Measurements from ENCODE around the gene UGGT1.
"Not testable (repeated sequence)": the region's sequence is repeated elsewhere in the genome, so short reads cannot be mapped to it uniquely, and the experiment has no call there.

UGGT1 gene

DNA sequence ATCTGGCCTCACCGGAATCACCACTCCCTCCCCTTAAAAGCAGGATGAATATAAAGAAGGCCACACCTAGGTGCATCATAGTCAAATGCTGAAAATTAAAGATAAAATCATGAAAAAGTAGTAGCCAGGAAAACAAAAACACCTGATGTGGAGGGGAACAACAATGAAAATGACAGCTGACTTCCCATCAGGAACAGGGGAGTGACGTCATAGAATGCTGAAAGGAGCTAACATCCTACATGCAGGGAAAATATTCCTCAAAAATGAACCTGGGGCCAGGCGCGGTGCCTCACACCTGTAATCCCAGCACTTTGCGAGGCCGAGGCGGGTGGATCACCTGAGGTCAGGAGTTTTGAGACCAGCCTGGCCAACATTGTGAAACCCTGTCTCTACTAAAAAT is 108.1 kb downstream of the UGGT1 start:
- Mint-ChIP-seq H3K4me3 (no peak overlapping the region), H3K27ac (no peak overlapping the region), H3K9me3 (no peaks in the 10 kb centered on the region), H3K36me3 (peaks cover 17% of the 10 kb centered on the region), H3K27me3 (peaks cover 8% of the 10 kb centered on the region), H3K4me1 (peaks cover 30% of the 10 kb centered on the region)
- no peak for DNase-seq
- CTCF ChIA-PET, result no interaction called here

- H3K4me1 Mint-ChIP-seq, result no peaks in the 10 kb centered on the region
- no peak overlapping the region for H3K27ac Mint-ChIP-seq
- CTCF ChIA-PET, result interaction anchor here (0.9 kb wide), 1 partner anchor 12 kb away, joined by 3 read pairs; no protein-coding TSS in a partner anchor
- DNase-seq, result no peak
- H3K9me3 Mint-ChIP-seq, result no peaks in the 10 kb centered on the region
- H3K4me3 Mint-ChIP-seq, result no peak overlapping the region
- H3K36me3 Mint-ChIP-seq, result no peaks in the 10 kb centered on the region
- peaks cover 8% of the 10 kb centered on the region for H3K27me3 Mint-ChIP-seq
These were observed 111.8 kb downstream of the UGGT1 start for GRCh38 chr2:128202791-128203190.

DNA sequence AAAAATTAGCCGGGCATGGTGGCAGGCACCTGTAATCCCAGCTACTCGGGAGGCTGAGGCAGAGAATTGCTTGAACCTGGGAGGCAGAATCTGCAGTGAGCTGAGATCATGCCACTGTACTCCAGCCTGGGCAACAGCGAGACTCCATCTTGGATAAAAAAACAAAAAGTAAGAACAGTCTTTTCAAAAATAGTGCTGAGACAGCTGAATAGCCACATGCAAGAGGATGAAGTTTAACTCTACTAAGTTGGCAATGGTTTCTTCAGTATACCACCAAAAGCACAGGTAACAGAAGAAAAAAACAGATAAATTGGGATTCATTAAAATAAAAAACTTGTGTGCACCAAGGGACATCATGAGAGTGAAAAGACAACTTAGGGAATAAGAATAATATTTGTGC is 115.2 kb downstream of the UGGT1 start:
- Mint-ChIP-seq H3K27me3 (peaks cover 13% of the 10 kb centered on the region), H3K4me1 (no peaks in the 10 kb centered on the region), H3K9me3 (no peaks in the 10 kb centered on the region), H3K4me3 (no peak overlapping the region), H3K36me3 (no peaks in the 10 kb centered on the region), H3K27ac (no peak overlapping the region)
- CTCF ChIA-PET, result no interaction called here
- DNase-seq, result no peak

- DNase-seq, result no peak
- CTCF ChIA-PET, result no interaction called here
- Mint-ChIP-seq H3K36me3 (no peaks in the 10 kb centered on the region), H3K4me3 (no peak overlapping the region), H3K9me3 (no peaks in the 10 kb centered on the region), H3K27me3 (peaks cover 12% of the 10 kb centered on the region), H3K4me1 (no peaks in the 10 kb centered on the region), H3K27ac (no peak overlapping the region)
These were observed 117.0 kb downstream of the UGGT1 start for GRCh38 chr2:128208023-128208422.

DNA sequence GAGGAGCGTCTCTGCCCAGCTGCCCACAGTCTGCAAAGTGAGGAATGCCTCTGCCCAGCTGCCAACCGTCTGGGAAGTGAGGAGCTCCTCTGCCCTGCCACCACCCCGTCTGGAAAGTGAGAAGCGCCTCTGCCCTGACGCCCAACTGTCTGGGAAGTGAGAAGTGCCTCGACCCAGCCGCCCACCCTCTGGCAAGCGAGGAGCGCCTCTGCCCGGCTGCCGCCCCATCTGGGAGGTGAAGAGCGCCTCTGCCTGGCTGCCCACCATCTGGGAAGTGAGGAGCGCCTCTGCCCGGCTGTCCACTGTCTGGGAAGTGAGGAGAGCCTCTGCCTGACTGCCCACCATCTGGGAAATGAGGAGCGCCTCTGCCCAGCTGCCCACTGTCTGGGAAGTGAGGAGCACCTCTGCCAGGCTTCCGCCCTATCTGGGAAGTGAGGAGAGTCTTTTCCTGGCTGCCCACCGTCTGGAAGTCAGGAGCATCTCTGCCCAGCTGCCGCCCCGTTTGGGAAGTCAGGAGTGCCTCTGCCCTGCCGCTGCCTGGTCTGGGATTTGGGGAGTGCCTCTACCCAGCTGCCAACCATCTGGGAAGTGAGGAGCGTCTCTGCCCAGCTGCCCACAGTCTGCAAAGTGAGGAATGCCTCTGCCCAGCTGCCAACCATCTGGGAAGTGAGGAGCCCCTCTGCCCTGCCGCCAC is 117.8 kb downstream of the UGGT1 start:
- H3K27ac Mint-ChIP-seq, H3K4me3 Mint-ChIP-seq, H3K9me3 Mint-ChIP-seq, H3K27me3 Mint-ChIP-seq, CTCF ChIA-PET, H3K4me1 Mint-ChIP-seq, H3K36me3 Mint-ChIP-seq, DNase-seq: not testable (repeated sequence)

DNA sequence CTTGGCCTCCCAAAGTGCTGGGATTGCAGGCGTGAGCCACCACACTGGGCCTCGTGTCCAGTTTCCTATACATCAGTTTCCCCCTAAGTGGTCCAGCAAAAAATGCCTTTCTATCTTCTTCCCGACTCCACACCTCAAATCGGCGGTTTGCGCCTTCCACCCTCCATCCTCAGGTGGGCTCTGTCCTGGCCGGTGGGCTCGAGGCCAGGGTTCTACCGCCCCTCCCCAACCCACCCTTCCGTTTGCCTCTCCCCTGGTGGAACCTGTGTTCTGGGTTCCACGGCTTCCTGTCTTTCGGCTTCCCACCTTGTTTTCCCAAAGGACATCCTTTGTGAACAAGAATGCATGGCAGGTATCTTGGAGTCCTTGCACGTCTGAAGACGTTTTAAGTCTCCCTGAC is 123.3 kb downstream of the UGGT1 start:
- Mint-ChIP-seq H3K9me3 (no peaks in the 10 kb centered on the region), H3K4me1 (peaks cover 7% of the 10 kb centered on the region), H3K27ac (no peak overlapping the region), H3K36me3 (no peaks in the 10 kb centered on the region), H3K4me3 (no peak overlapping the region), H3K27me3 (peaks cover 11% of the 10 kb centered on the region)
- no peak for DNase-seq
- CTCF ChIA-PET, result no interaction called here

GRCh38 chr2:128214866-128215460 is 124.0 kb downstream of the UGGT1 start:
- Mint-ChIP-seq H3K27me3 (peaks cover 12% of the 10 kb centered on the region), H3K4me3 (no peak overlapping the region), H3K9me3 (no peaks in the 10 kb centered on the region), H3K36me3 (no peaks in the 10 kb centered on the region), H3K4me1 (peaks cover 7% of the 10 kb centered on the region), H3K27ac (no peak overlapping the region)
- no peak for DNase-seq
- CTCF ChIA-PET, result interaction anchor here (1.1 kb wide), 1 partner anchor 12 kb away, joined by 3 read pairs; no protein-coding TSS in a partner anchor

- Mint-ChIP-seq H3K27ac (no peak overlapping the region), H3K4me1 (peaks cover 7% of the 10 kb centered on the region), H3K9me3 (no peaks in the 10 kb centered on the region), H3K4me3 (no peak overlapping the region), H3K27me3 (peaks cover 12% of the 10 kb centered on the region), H3K36me3 (no peaks in the 10 kb centered on the region)
- CTCF ChIA-PET, result interaction anchor here (1.1 kb wide), 1 partner anchor 13 kb away, joined by 3 read pairs; no protein-coding TSS in a partner anchor
- no peak for DNase-seq
These were observed 125.1 kb downstream of the UGGT1 start for GRCh38 chr2:128215897-128216642.

- Mint-ChIP-seq H3K36me3 (no peaks in the 10 kb centered on the region), H3K9me3 (no peaks in the 10 kb centered on the region), H3K27ac (no peak overlapping the region), H3K4me3 (no peak overlapping the region), H3K4me1 (peaks cover 7% of the 10 kb centered on the region), H3K27me3 (peaks cover 12% of the 10 kb centered on the region)
- DNase-seq, result no peak
- CTCF ChIA-PET, result no interaction called here
These were observed 126.7 kb downstream of the UGGT1 start for GRCh38 chr2:128217671-128218070.

- H3K4me1 Mint-ChIP-seq, result peaks cover 7% of the 10 kb centered on the region
- H3K27ac Mint-ChIP-seq, result no peak overlapping the region
- CTCF ChIA-PET, result no interaction called here
- no peak for DNase-seq
- H3K27me3 Mint-ChIP-seq, result peaks cover 12% of the 10 kb centered on the region
- H3K9me3 Mint-ChIP-seq, result no peaks in the 10 kb centered on the region
- H3K4me3 Mint-ChIP-seq, result no peak overlapping the region
- H3K36me3 Mint-ChIP-seq, result no peaks in the 10 kb centered on the region
These were observed 128.9 kb downstream of the UGGT1 start for GRCh38 chr2:128219891-128220290.

DNA sequence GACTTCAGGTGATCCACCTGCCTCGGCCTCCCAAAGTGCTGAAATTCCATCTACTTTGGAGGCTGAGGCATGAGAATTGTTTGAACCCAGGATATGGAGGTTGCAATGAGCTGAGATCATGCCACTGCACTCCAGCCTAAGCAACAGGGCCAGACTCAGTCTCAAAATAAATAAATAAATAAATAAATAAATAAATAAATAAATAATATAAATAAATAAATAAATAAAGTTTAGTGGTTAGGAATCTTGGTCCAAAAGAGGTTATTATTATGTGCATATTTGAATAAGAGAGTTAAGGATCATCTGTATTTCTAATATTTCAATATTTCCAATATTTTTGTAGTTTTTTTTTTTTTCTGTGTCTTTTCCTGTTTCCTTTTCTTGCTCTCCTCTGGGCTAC is 136.9 kb downstream of the UGGT1 start:
- Mint-ChIP-seq H3K4me3 (no peak overlapping the region), H3K36me3 (no peaks in the 10 kb centered on the region), H3K9me3 (no peaks in the 10 kb centered on the region), H3K27me3 (peaks cover 28% of the 10 kb centered on the region), H3K4me1 (no peaks in the 10 kb centered on the region), H3K27ac (no peak overlapping the region)
- CTCF ChIA-PET, result interaction anchor here (0.6 kb wide), 1 partner anchor 98 kb away, joined by 3 read pairs; no protein-coding TSS in a partner anchor
- no peak for DNase-seq

- Mint-ChIP-seq H3K27me3 (peaks cover 34% of the 10 kb centered on the region), H3K9me3 (no peaks in the 10 kb centered on the region), H3K4me3 (no peak overlapping the region), H3K27ac (no peak overlapping the region), H3K36me3 (no peaks in the 10 kb centered on the region), H3K4me1 (peaks cover 3% of the 10 kb centered on the region)
- CTCF ChIA-PET, result no interaction called here
- DNase-seq, result no peak
These were observed 137.9 kb downstream of the UGGT1 start for GRCh38 chr2:128228894-128229293.

DNA sequence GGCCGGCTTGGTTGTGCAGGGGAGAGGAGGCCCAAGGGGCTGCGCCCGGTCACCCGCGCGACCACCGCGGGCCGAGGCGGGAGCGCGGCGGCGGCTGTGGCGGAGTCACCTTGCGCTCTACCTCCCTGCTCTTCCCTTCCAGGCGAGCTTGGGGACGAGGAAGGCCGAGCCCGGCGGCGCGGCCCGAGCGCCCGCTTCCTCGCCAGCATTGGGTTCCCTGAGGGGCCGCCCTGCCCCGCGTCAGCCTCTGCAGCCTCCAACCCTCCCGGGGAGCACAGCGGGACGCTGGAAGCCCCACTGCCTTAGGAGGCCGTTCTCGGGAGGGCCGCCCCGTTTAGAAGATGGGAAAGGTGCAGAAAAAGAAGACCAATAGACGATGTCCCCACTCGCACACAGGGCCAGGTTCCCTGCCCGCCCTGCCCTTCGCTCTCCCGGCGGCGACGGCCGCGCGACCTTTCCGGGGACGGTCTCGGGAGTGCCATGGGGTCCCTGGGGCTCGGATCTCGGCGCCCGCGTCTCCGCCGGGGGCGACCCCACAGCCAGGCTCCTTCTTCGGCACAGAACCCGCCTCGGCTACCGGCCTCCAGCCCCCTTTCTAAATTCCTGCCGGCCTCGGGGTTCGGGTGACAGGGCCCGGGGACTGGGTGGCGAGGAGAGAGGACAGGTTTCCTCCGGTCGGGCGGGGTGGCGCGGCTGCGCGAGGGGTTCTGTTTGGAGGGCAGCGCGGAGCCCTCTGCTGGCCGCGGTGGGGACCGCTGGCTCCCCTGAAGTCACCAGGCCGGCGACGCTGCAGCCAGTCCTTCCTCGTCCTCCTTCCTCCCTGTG is 142.2 kb downstream of the UGGT1 start:
- Mint-ChIP-seq H3K27me3 (peaks cover 47% of the 10 kb centered on the region), H3K4me1 (peaks cover 3% of the 10 kb centered on the region), H3K9me3 (no peaks in the 10 kb centered on the region), H3K4me3 (peak overlapping the region; percentile 74), H3K36me3 (no peaks in the 10 kb centered on the region), H3K27ac (no peak overlapping the region)
- DNase-seq, result peak; percentile 91
- CTCF ChIA-PET, result interaction anchor here (0.7 to 1.5 kb wide), 5 partner anchors 44 to 169 kb away, joined by 3 to 5 read pairs (median 4); no protein-coding TSS in a partner anchor

Measured in activated naive CD4-positive, alpha-beta T cell treated with anti-CD3 and anti-CD28 coated beads, Interleukin-2, amount 10 ng/mL, durations not matched to agents 7 days and 5 days (primary cell).